A549 (cell line): ENCODE results near the gene ASAP2.

Experiments
- CTCF ChIP-seq: fragments of >200 bp; sonication (Bioruptor Twin); formaldehyde crosslinking; IDR thresholded peaks from 3 replicates; pipeline ENCODE4 v1.5.1; 2016
- EHF ChIP-seq: fragments of 250-450 bp; sonication (Bioruptor Pico); IDR thresholded peaks from 2 replicates; pipeline ENCODE4 v1.5.0; 2020; ENCODE audit warnings: mild to moderate bottlenecking
- HOXA7 ChIP-seq: fragments of 250-450 bp; sonication (Bioruptor Pico); IDR thresholded peaks from 2 replicates; pipeline ENCODE4 v1.5.0; 2020; ENCODE audit warnings: mild to moderate bottlenecking, moderate library complexity
- MAX ChIP-seq: IDR thresholded peaks from 2 replicates; pipeline ENCODE4 v1.6.1; 2012
- MAZ ChIP-seq: fragments of 150-350 bp; IDR thresholded peaks from 2 replicates; pipeline ENCODE4 v1.6.1; 2014; ENCODE audit warnings: antibody characterized with exemption, low read depth, low read length, borderline replicate concordance
- SREBF2 ChIP-seq: fragments of 450-650 bp; IDR thresholded peaks from 2 replicates; pipeline ENCODE4 v1.6.1; 2014; ENCODE audit warnings: mild to moderate bottlenecking, moderate library complexity

- TF ChIP-seq MAZ, result no peak
- no peak for TF ChIP-seq MAX
- TF ChIP-seq HOXA7 (CRISPR knock-in tag), result no peak
- TF ChIP-seq CTCF, result no peak
- TF ChIP-seq SREBF2, result no peak
- TF ChIP-seq EHF (CRISPR knock-in tag), result no peak
Measured at GRCh38 chr2:9201185-9201891, 5.3 kb upstream of the ASAP2 start.
